Mesothelial cell of epicardium (in vitro differentiated cells): ENCODE measurements around the gene NR1D2. TPM values are rescaled to one million over a fixed set of nuclear protein-coding genes. Genes with fewer than 3 reads are reported as not detected.
"Not testable (repeated sequence)": the region's sequence is repeated elsewhere in the genome, so short reads cannot be mapped to it uniquely, and the experiment has no call there.

Source experiments
- DNase-seq, 2 experiments: peaks; one replicate each; pipeline ENCODE4 v3.0.0; 2021; ENCODE audit warnings: low spot score in 2 of 2; ENCODE audit not compliant: unreplicated experiment in 2 of 2
- H3K27ac Mint-ChIP-seq: 2 replicates; pipeline ENCODE4 v1.8.0; 2021; ENCODE audit warnings: mixed read lengths
- H3K27me3 Mint-ChIP-seq: 2 replicates; pipeline ENCODE4 v1.8.0; 2021; ENCODE audit warnings: low read depth, mixed read lengths
- H3K36me3 Mint-ChIP-seq: 2 replicates; pipeline ENCODE4 v1.8.0; 2021; ENCODE audit warnings: mixed read lengths
- H3K4me1 Mint-ChIP-seq: 2 replicates; pipeline ENCODE4 v1.8.0; 2021; ENCODE audit warnings: mixed read lengths
- H3K4me3 Mint-ChIP-seq: 2 replicates; pipeline ENCODE4 v1.8.0; 2021; ENCODE audit warnings: mild to moderate bottlenecking, moderate library complexity, mixed read lengths
- H3K9me3 Mint-ChIP-seq: 2 replicates; pipeline ENCODE4 v1.8.0; 2021; ENCODE audit warnings: mixed read lengths
- CTCF ChIP-seq: fragments of 200-600 bp; sonication (generic); IDR thresholded peaks from one replicate; pipeline ENCODE4 v1.5.0; 2021; ENCODE audit warnings: antibody characterized with exemption; ENCODE audit not compliant: unreplicated experiment
- total RNA-seq: library from RNA; stranded (reverse); gene quantifications from 3 replicates; pipeline ENCODE4 v1.2.1, GENCODE V29; 2021

NR1D2 gene
- total RNA-seq, 1 donor from 2014 or later, result 29.2 TPM

- Mint-ChIP-seq H3K27ac (no peak overlapping the region), H3K9me3 (no peaks in the 10 kb centered on the region), H3K4me3 (no peak overlapping the region), H3K27me3 (peaks cover 5% of the 10 kb centered on the region), H3K36me3 (no peaks in the 10 kb centered on the region), H3K4me1 (no peaks in the 10 kb centered on the region)
- TF ChIP-seq CTCF, result no peak
- no peak for DNase-seq
Observed at GRCh38 chr3:24019585-24019984, 74.5 kb downstream of the NR1D2 start.

- H3K4me1 Mint-ChIP-seq, result no peaks in the 10 kb centered on the region
- H3K36me3 Mint-ChIP-seq, result no peaks in the 10 kb centered on the region
- no peak overlapping the region for H3K27ac Mint-ChIP-seq
- H3K9me3 Mint-ChIP-seq, result no peaks in the 10 kb centered on the region
- H3K4me3 Mint-ChIP-seq, result no peak overlapping the region
- peaks cover 5% of the 10 kb centered on the region for H3K27me3 Mint-ChIP-seq
- no peak for TF ChIP-seq CTCF
- no peak for DNase-seq
Observed at GRCh38 chr3:24020036-24020691, 75.1 kb downstream of the NR1D2 start.

- H3K9me3 Mint-ChIP-seq, result no peaks in the 10 kb centered on the region
- H3K27me3 Mint-ChIP-seq, result peaks cover 8% of the 10 kb centered on the region
- no peak overlapping the region for H3K4me3 Mint-ChIP-seq
- no peaks in the 10 kb centered on the region for H3K36me3 Mint-ChIP-seq
- no peak for TF ChIP-seq CTCF
- DNase-seq, result no peak
- H3K4me1 Mint-ChIP-seq, result no peaks in the 10 kb centered on the region
- H3K27ac Mint-ChIP-seq, result no peak overlapping the region
Observed at GRCh38 chr3:24023197-24023596, 78.1 kb downstream of the NR1D2 start.

- no peak for TF ChIP-seq CTCF
- peaks cover 7% of the 10 kb centered on the region for H3K4me1 Mint-ChIP-seq
- H3K4me3 Mint-ChIP-seq, result no peak overlapping the region
- no peak for DNase-seq
- peaks cover 3% of the 10 kb centered on the region for H3K9me3 Mint-ChIP-seq
- peaks cover 14% of the 10 kb centered on the region for H3K27me3 Mint-ChIP-seq
- no peaks in the 10 kb centered on the region for H3K36me3 Mint-ChIP-seq
- H3K27ac Mint-ChIP-seq, result no peak overlapping the region
Observed at GRCh38 chr3:24025805-24026204, 80.7 kb downstream of the NR1D2 start.

GRCh38 chr3:24026665-24027064 lies 81.6 kb downstream of the NR1D2 start:
- not testable (repeated sequence) for DNase-seq, H3K4me3 Mint-ChIP-seq, H3K4me1 Mint-ChIP-seq, H3K27ac Mint-ChIP-seq, H3K36me3 Mint-ChIP-seq
- Mint-ChIP-seq H3K9me3 (peaks cover 12% of the 10 kb centered on the region), H3K27me3 (peaks cover 19% of the 10 kb centered on the region)

- Mint-ChIP-seq H3K27ac (no peak overlapping the region), H3K27me3 (peaks cover 19% of the 10 kb centered on the region), H3K9me3 (peaks cover 21% of the 10 kb centered on the region), H3K36me3 (no peaks in the 10 kb centered on the region), H3K4me3 (no peak overlapping the region), H3K4me1 (peaks cover 7% of the 10 kb centered on the region)
- TF ChIP-seq CTCF, result no peak
- DNase-seq, result no peak
Observed at GRCh38 chr3:24027946-24028345, 82.9 kb downstream of the NR1D2 start.

Other genes with a start within 250 kb of the NR1D2 start
- gene UBE2E1, start 139.3 kb upstream of the NR1D2 start, total RNA-seq, result 89.9 to 93.3 TPM (median 90.4 TPM) in 3 replicates
- gene NKIRAS1, start 28.3 kb upstream of the NR1D2 start, total RNA-seq, result 8.0 to 8.7 TPM (median 8.1 TPM) in 3 replicates
- 1,989 to 2,052 TPM (median 2,046 TPM) in 3 replicates for gene RPL15, start 28.2 kb upstream of the NR1D2 start, total RNA-seq